Measurements from ENCODE around the gene ZNF516.

ZNF516 gene

DNA sequence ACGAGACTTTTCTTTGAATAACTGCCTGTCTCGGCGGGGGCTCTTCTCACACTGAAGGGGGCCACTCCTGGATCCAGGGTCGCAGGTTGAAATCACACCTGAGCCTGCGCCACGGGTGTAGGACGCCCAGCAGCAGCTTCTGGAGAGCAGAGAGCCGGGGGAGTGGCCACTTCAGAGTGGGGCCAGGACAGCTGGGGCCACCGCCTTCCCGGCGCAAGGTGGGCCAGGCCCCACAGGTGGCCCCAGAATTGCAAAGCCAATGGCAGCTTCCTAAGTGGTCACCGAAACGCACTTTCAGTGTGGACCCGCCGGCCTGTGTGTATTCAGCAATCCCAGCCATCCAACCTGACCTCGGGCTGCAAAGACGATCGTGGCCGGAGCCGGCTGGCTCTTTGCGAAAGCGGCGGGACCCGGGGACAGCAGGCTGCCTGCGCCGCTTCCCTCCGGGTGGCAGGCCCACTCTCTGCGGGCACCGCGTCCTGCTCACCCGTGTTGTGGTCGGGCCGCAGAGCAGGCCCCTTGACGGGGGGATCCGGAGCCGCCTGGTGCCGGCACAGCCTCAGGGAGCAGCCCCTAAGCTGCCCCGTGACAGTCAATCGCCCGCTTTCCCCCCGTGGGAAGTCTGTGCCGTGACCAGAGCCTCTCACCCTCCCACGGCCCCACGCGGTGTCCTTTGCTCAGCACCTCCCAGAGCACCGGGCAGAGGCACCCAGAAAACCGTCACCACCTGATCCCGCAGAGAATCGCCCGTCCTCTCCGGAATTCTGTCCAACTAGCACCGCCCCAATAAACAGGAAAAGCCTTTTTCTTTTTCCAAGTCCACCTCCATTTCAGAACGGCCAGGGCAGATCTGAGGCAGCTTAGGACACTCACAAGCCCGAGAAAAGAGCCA lies 144.7 kb downstream of the ZNF516 start:
- Histone ChIP-seq H3K36me3 (ENCODE audit: low read depth) (no peaks in the 10 kb centered on the region), H3K4me1 (ENCODE audit: insufficient read depth, poor library complexity, severe bottlenecking) (peaks cover 11% of the 10 kb centered on the region), H3K27ac (ENCODE audit: poor library complexity, severe bottlenecking) (no peak overlapping the region), H3K4me3 (ENCODE audit: severe bottlenecking) (no peak overlapping the region), H3K27me3 (ENCODE audit: insufficient read depth, poor library complexity, severe bottlenecking) (no peaks in the 10 kb centered on the region), H3K9me3 (ENCODE audit: severe bottlenecking) (no peaks in the 10 kb centered on the region)
- TF ChIP-seq CTCF (IDR thresholded peaks at IDR 0.05; ENCODE audit: poor library complexity, severe bottlenecking) = no peak
- no peak for DNase-seq (ENCODE audit: low spot score)
- ATAC-seq (ENCODE audit: low read depth) = no peak

DNA sequence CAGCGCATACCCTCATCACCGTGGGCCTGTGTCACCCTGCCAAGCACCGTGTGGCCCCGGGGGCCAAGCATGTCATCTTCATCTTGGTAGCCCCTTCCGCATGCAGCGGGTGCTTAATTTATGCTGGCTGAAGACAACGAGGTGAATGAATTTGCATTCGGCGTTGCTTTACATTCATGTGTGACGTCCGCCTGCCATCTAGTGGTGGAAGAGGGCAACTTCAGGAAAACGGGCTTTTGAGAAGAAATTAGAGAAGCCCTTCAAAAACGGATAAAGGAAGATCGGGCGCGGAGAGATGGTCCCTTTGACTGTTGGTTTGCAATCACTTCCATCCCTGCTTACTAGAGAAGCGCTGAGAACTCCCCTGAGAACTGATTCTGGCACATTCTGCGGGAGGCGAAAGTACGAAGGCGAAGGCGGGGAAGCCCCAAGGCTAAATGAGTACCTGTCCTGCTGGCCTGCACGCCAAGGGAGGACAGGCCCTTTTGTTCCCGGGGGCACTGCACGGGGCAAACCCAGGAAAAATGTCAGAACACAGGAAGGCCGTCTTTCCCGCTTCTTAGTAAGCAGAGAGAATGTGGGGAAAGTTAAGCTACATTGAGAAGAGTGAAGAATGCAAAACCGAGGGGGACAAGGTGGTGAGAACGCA lies 145.9 kb downstream of the ZNF516 start:
- DNase-seq (ENCODE audit: low spot score) (no peak), ATAC-seq (ENCODE audit: low read depth) (no peak; the same call in 2 of the 3 replicates)
- H3K4me1 ChIP-seq (ENCODE audit: insufficient read depth, poor library complexity, severe bottlenecking) = peaks cover 11% of the 10 kb centered on the region

DNA sequence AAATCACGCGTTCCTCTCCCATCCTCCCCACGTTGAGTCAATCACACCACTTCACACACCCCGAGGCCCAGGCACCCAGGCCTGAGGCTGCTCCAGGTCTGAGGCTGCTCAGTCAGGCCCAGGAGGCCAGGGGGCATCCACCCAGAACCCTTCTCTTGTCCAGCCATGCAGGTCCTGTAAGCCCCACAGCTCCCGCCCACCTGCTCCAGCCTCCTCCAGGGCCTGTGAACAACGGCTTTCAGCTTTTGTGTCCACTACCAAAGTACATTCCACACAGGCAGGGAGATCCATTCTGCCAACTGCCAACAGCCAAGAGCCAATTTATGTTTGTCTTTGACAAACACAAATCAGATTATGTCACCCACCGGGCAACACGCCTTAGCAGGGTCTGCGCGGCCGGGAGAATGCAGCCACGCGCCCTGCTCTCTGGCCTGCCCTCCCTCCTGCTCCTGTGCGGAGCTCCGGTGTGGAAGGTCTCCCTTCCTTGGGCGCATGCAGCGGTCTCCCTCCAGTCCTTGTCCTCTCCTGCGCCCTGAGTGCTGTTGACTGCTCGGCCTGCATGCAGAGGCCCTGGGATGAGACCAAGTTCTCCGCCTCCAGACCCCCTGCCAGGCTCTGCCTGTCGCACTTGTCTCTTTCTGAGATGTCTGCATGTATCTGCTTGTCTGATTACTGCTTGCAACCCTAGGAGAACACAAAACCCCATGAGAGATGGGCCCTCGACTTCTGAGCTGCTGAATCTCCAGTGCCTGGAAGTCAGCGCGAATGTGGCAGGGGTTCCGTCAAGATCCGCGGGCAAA lies 146.6 kb downstream of the ZNF516 start:
- ATAC-seq (ENCODE audit: low read depth) (no peak), DNase-seq (ENCODE audit: low spot score) (no peak)
- Histone ChIP-seq H3K9me3 (ENCODE audit: severe bottlenecking) (no peaks in the 10 kb centered on the region), H3K27ac (ENCODE audit: poor library complexity, severe bottlenecking) (no peak overlapping the region), H3K27me3 (ENCODE audit: insufficient read depth, poor library complexity, severe bottlenecking) (no peaks in the 10 kb centered on the region), H3K4me1 (ENCODE audit: insufficient read depth, poor library complexity, severe bottlenecking) (peaks cover 11% of the 10 kb centered on the region), H3K36me3 (ENCODE audit: low read depth) (no peaks in the 10 kb centered on the region), H3K4me3 (ENCODE audit: severe bottlenecking) (no peak overlapping the region)
- TF ChIP-seq CTCF (IDR thresholded peaks at IDR 0.05; ENCODE audit: poor library complexity, severe bottlenecking) = no peak

More for the DNA sequence above, 145.9 kb downstream of the ZNF516 start:
- H3K4me3 ChIP-seq (ENCODE audit: severe bottlenecking) = no peak overlapping the region
- H3K27me3 ChIP-seq (ENCODE audit: insufficient read depth, poor library complexity, severe bottlenecking) = no peaks in the 10 kb centered on the region
- peak; percentile 92 for TF ChIP-seq CTCF (IDR thresholded peaks at IDR 0.05; ENCODE audit: poor library complexity, severe bottlenecking)
- H3K27ac ChIP-seq (ENCODE audit: poor library complexity, severe bottlenecking) = no peak overlapping the region
- H3K36me3 ChIP-seq (ENCODE audit: low read depth) = no peaks in the 10 kb centered on the region
- no peaks in the 10 kb centered on the region for H3K9me3 ChIP-seq (ENCODE audit: severe bottlenecking)

DNA sequence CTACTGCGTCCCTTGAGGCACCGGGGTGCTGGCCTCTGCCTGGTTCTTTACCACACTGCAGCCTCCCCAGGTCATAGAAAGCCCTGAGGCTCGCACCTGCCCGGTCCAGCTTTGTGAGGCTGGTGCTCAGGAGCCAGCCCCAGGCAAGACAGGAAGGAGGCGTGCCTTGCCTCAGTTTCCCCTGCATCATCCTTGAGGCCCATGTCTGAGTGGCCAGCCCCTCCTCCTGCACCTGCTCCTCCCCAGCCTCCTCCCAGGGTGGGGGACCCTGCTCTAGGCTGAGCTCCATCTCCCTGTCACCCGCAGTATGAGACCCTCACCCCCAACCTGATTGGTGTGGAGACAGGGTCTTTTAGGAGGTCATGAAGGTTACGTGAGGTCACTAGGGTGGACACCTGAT lies 147.7 kb downstream of the ZNF516 start:
- H3K36me3 ChIP-seq (ENCODE audit: low read depth) = no peaks in the 10 kb centered on the region
- no peak overlapping the region for H3K27ac ChIP-seq (ENCODE audit: poor library complexity, severe bottlenecking)
- H3K4me1 ChIP-seq (ENCODE audit: insufficient read depth, poor library complexity, severe bottlenecking) = peaks cover 6% of the 10 kb centered on the region
- H3K9me3 ChIP-seq (ENCODE audit: severe bottlenecking) = no peaks in the 10 kb centered on the region
- ATAC-seq (ENCODE audit: low read depth) (no peak), DNase-seq (ENCODE audit: low spot score) (no peak)
- TF ChIP-seq CTCF (IDR thresholded peaks at IDR 0.05; ENCODE audit: poor library complexity, severe bottlenecking) = no peak
- H3K4me3 ChIP-seq (ENCODE audit: severe bottlenecking) = no peak overlapping the region
- no peaks in the 10 kb centered on the region for H3K27me3 ChIP-seq (ENCODE audit: insufficient read depth, poor library complexity, severe bottlenecking)

All from RWPE2 (cell line).